Ecto neural progenitor cell (in vitro differentiated cells): Measurements from ENCODE around the gene SHPK.
"Not testable (repeated sequence)": the region's sequence is repeated elsewhere in the genome, so short reads cannot be mapped to it uniquely, and the experiment has no call there.

Experiments
- DNase-seq: peaks from one replicate; pipeline ENCODE4 v3.0.0-alpha.2; 2018; ENCODE audit warnings: low spot score

The SHPK gene

GRCh38 chr17:3589784-3590183 lies 46.3 kb downstream of the SHPK start:
- no peak for DNase-seq

- no peak for DNase-seq
Observed at GRCh38 chr17:3585826-3586225, 50.2 kb downstream of the SHPK start.

GRCh38 chr17:3583456-3583855 lies 52.6 kb downstream of the SHPK start:
- DNase-seq: no peak

DNA sequence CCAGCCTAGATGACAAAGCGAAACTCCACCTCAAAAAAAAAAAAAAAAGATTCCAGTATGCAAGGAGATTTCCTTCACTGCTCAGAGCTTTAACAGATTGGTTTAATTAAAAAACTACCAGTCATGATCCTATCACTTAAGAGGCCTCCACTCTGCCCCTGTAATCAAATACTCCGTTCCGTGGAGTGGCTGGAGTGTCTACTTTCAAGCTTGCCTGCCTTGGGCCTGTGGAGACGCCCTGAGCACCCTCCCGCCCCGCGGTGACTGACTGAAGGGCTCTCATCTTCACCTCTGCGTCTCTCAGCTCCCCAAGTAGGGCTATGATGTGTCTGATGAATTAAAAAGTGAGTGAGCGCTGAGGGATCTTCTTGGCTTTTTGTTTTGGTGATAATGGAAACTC lies 53.1 kb downstream of the SHPK start:
- DNase-seq: no peak

- DNase-seq: not testable (repeated sequence)
Observed at GRCh38 chr17:3578667-3579066, 57.4 kb downstream of the SHPK start.

GRCh38 chr17:3576970-3577369 lies 59.1 kb downstream of the SHPK start:
- DNase-seq: no peak

- no peak for DNase-seq
Observed at GRCh38 chr17:3575511-3575910, 60.5 kb downstream of the SHPK start.

- no peak for DNase-seq
Observed at GRCh38 chr17:3574231-3574630, 61.8 kb downstream of the SHPK start.

GRCh38 chr17:3573246-3574100 lies 62.6 kb downstream of the SHPK start:
- no peak for DNase-seq

- DNase-seq: no peak
Observed at GRCh38 chr17:3572231-3572630, 63.8 kb downstream of the SHPK start.

DNA sequence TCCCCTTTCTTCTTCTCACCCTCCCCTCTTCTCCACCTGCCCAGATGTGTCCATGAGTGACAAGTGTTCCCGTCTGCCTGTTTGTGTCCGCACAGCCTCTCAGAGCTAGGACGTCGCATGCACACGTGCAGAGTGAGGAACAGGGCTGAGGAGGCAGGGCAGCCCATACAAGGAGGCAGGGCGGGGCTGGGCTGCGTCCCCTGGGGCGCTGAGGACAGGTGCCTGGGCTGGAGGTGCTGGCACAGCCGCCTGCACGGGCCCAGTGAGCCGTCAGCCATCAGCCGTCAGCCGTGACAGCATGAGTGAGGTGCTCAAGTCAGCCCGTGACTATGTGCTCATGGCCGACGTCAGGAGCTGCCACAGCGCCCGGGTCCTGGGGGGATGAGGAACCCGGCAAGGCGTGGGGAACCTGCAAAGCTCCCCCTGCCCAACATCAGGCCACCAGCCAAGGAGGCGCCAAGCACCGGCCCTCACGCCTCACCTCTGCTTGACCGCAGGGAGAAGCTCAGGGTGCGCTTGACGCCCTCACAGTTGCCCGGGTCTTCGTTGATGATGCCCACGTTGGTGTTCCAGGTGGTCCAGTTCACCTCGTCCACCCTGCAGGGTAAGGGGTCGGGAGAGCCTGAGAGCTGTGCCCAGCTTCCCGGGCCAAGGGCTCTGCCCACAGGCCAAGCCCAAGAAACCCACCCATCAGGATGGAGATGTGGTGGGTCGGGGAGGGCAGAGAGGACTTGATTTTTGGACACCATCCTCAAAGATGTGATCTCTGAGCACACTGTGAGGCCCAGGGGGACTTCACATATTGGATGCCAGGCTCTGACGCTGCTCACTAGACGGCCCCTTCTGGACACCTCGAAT lies 64.8 kb downstream of the SHPK start:
- DNase-seq: no peak

GRCh38 chr17:3569534-3570137 lies 66.4 kb downstream of the SHPK start:
- DNase-seq: no peak

- no peak for DNase-seq
Observed at GRCh38 chr17:3566551-3566950, 69.5 kb downstream of the SHPK start.

GRCh38 chr17:3565143-3565542 lies 70.9 kb downstream of the SHPK start:
- DNase-seq: no peak

DNA sequence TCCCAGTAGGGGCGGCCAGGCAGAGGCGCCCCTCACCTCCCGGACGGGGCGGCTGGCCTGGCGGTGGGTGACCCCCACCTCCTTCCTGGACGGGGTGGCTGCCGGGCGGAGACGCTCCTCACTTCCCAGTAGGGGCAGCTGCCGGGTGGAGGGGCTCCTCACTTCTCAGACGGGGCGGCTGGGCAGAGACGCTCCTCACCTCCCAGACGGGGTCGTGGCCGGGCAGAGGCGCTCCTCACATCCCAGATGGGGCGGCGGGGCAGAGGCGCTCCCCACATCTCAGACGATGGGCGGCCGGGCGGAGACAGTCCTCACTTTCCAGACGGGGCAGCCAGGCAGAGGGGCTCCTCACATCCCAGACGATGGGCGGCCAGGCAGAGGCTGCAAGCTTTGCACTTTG lies 71.8 kb downstream of the SHPK start:
- DNase-seq: not testable (repeated sequence)

- no peak for DNase-seq
Observed at GRCh38 chr17:3559270-3559645, 76.8 kb downstream of the SHPK start.

- peak; percentile 49 for DNase-seq
Observed at GRCh38 chr17:3558603-3559269, 77.3 kb downstream of the SHPK start.
